Measurements from ENCODE around the gene BCL2L13. TPM values are rescaled to one million over a fixed set of nuclear protein-coding genes. Genes with fewer than 3 reads are reported as not detected.

The BCL2L13 gene
- total RNA-seq, 1 experiment from 2014 or later, result 26.0 TPM

- H4K91ac ChIP-seq (ENCODE audit: insufficient read length, low read depth, low read length), result no peak overlapping the region
- Mint-ChIP-seq H3K36me3 (ENCODE audit: insufficient read depth in 1 of 3, low read depth in 3 of 3) (peaks cover 0 to 25% (median 18%) of the 10 kb centered on the region in 3 experiments; a peak in 5 of 7 replicates), H3K27me3 (ENCODE audit: low read depth) (no peaks in the 10 kb centered on the region), H3K4me3 (no peak overlapping the region), H3K27ac (no peak overlapping the region), H3K4me1 (no peaks in the 10 kb centered on the region), H3K9me3 (no peaks in the 10 kb centered on the region)
- H3K23me2 ChIP-seq (ENCODE audit: insufficient read length, low read depth, low read length, poor library complexity, severe bottlenecking), result no peaks in the 10 kb centered on the region
- H3K14ac ChIP-seq (ENCODE audit: insufficient read depth, low read length), result no peak overlapping the region
- no peaks in the 10 kb centered on the region for H3K27me3 ChIP-seq (ENCODE audit: insufficient read depth, low read length)
- H3K9me3 ChIP-seq (ENCODE audit: control insufficient read depth, low read depth, low read length), result no peaks in the 10 kb centered on the region
- no peak overlapping the region for H3K27ac ChIP-seq (ENCODE audit: insufficient read length, low read depth, low read length)
- no peak overlapping the region for H4K5ac ChIP-seq (ENCODE audit: insufficient read length, low read depth, low read length)
- H3K18ac ChIP-seq (ENCODE audit: insufficient read length, low read depth, low read length), result no peak overlapping the region
- H2BK20ac ChIP-seq (ENCODE audit: low read depth, low read length, poor library complexity, severe bottlenecking), result no peak overlapping the region
- no peak overlapping the region for H3K23ac ChIP-seq (ENCODE audit: insufficient read length, low read depth, low read length)
- no peak overlapping the region for H2BK15ac ChIP-seq (ENCODE audit: low read depth, low read length)
- no peak overlapping the region for H3T11ph ChIP-seq (ENCODE audit: low read length)
- no peak overlapping the region for H3K9ac ChIP-seq (ENCODE audit: extremely low read depth, insufficient read length, low read length)
- H3K56ac ChIP-seq (ENCODE audit: insufficient read length, low read depth, low read length), result no peak overlapping the region
- H3K4me2 ChIP-seq (ENCODE audit: insufficient read depth, insufficient read length, low read length), result no peak overlapping the region
- no peak overlapping the region for H2BK12ac ChIP-seq (ENCODE audit: insufficient read length, low read depth, low read length)
- TF ChIP-seq CTCF (conservative IDR thresholded peaks at IDR 0.05), result no peak
- 0 out of 2 replicates have a peak, but pooled peaks cover 2% of the 10 kb centered on the region for H3K79me2 ChIP-seq (ENCODE audit: insufficient read depth, low read length)
- H3K79me1 ChIP-seq (ENCODE audit: insufficient read depth, low read depth, low read length, poor library complexity, severe bottlenecking), result peaks cover 3% of the 10 kb centered on the region
- no peaks in the 10 kb centered on the region for H3K4me1 ChIP-seq (ENCODE audit: insufficient read depth, low read length)
- H2BK5ac ChIP-seq (ENCODE audit: insufficient read length, low read length), result no peak overlapping the region
- H2BK120ac ChIP-seq (ENCODE audit: low read depth, low read length, poor library complexity, severe bottlenecking), result no peak overlapping the region
- WGBS (ENCODE audit: extremely low coverage, insufficient read length, low lambda C conversion rate), result no CpG with 5 or more reads among the region's 5 CpGs
- H3K4ac ChIP-seq (ENCODE audit: low read depth, low read length), result no peak overlapping the region
- H4K20me1 ChIP-seq (ENCODE audit: control insufficient read depth, insufficient read depth, insufficient read length), result no peaks in the 10 kb centered on the region
- DNase-seq, result no peak
- H4K8ac ChIP-seq (replicated peaks; ENCODE audit: insufficient read length, low read depth, low read length), result no peak overlapping the region
- H2AFZ ChIP-seq (ENCODE audit: low read length), result no peak overlapping the region
- H2AK5ac ChIP-seq (ENCODE audit: insufficient read length, low read length), result no peak overlapping the region
Observed at GRCh38 chr22:17606496-17606895, 32.1 kb upstream of the BCL2L13 start.
